HepG2 (cell line): ENCODE data around the gene PEAK3. TPM values are rescaled to one million over a fixed set of nuclear protein-coding genes. Genes with fewer than 3 reads are reported as not detected.
A peak's percentile ranks its signal among the peaks of the same experiment; 100 is the strongest.

Source experiments
- AGO1 ChIP-seq: fragments of 200-400 bp; formaldehyde crosslinking; IDR thresholded peaks from 2 replicates; pipeline ENCODE4 v1.6.1; 2017; ENCODE audit warnings: mild to moderate bottlenecking, low read depth, low read length, moderate library complexity; ENCODE audit not compliant: poor library complexity, severe bottlenecking
- ARID3A ChIP-seq: IDR thresholded peaks from 2 replicates; pipeline ENCODE4 v1.6.1; 2012; ENCODE audit warnings: low read depth, low read length, improper control_type of control experiment
- ASH2L ChIP-seq: fragments of 300-600, 200-600 bp; sonication (generic); IDR thresholded peaks from 2 replicates; pipeline ENCODE4 v1.7.0; 2017; ENCODE audit warnings: low read depth, mild to moderate bottlenecking, moderate library complexity, mixed read lengths, low read length; ENCODE audit not compliant: insufficient read length
- ATAD3A ChIP-seq: sonication (generic); formaldehyde crosslinking; IDR thresholded peaks from 2 replicates; pipeline ENCODE4 v1.4.0; 2020; ENCODE audit warnings: missing genetic modification reagents
- CBFB ChIP-seq: sonication (generic); formaldehyde crosslinking; IDR thresholded peaks from 2 replicates; pipeline ENCODE4 v1.4.0; 2020; ENCODE audit warnings: missing genetic modification reagents
- EHMT2 ChIP-seq: fragments of 200-600 bp; sonication (generic); IDR thresholded peaks from 2 replicates; pipeline ENCODE4 v1.7.0; 2017; ENCODE audit warnings: antibody characterized with exemption, low read depth, low read length, borderline replicate concordance
- FLYWCH1 ChIP-seq: sonication (generic); formaldehyde crosslinking; IDR thresholded peaks from 2 replicates; pipeline ENCODE4 v1.8.1; 2023; ENCODE audit warnings: mild to moderate bottlenecking, missing genetic modification reagents
- GTF2F1 ChIP-seq: fragments of 150-350 bp; IDR thresholded peaks from 2 replicates; pipeline ENCODE4 v1.6.1; 2014; ENCODE audit warnings: low read length
- KLF15 ChIP-seq: sonication (generic); formaldehyde crosslinking; IDR thresholded peaks from 2 replicates; pipeline ENCODE4 v1.8.1; 2023; ENCODE audit warnings: borderline replicate concordance, mild to moderate bottlenecking, inconsistent platforms, missing genetic modification reagents, mixed read lengths
- RFX5 ChIP-seq: IDR thresholded peaks from 2 replicates; pipeline ENCODE4 v1.6.1; 2011; ENCODE audit warnings: low read depth, low read length, improper control_type of control experiment
- TCF7 ChIP-seq: sonication (generic); IDR thresholded peaks from 2 replicates; pipeline ENCODE4 v1.6.1; 2016; ENCODE audit warnings: antibody characterized with exemption, low read depth
- YEATS4 ChIP-seq: sonication (generic); formaldehyde crosslinking; IDR thresholded peaks from 2 replicates; pipeline ENCODE4 v1.4.0; 2020; ENCODE audit warnings: missing genetic modification reagents, borderline replicate concordance
- ZFP41 ChIP-seq: sonication (generic); formaldehyde crosslinking; IDR thresholded peaks from 2 replicates; pipeline ENCODE4 v1.4.0; 2020; ENCODE audit warnings: mild to moderate bottlenecking, missing genetic modification reagents, borderline replicate concordance
- ZNF143 ChIP-seq: sonication (generic); formaldehyde crosslinking; IDR thresholded peaks from 2 replicates; pipeline ENCODE4 v1.4.0; 2020; ENCODE audit warnings: missing genetic modification reagents
- polyA plus RNA-seq, 8 experiments: library from polyadenylated mRNA; depleted of rRNA in 3 of 8; stranded (reverse) in 7 of 8; unstranded in 1 of 8; fragments of >200 nt; fragmentation: Illumina TruSeq in 4 of 8; extraction: Trizol in 4 of 8; gene quantifications; 2 replicates each; pipeline versions ENCODE4 v1.2.1 to v1.2.3, GENCODE V29; 2011 to 2016; ENCODE audit warnings: low read depth in 4 of 8, missing spikeins in 1 of 8, mixed read lengths in 1 of 8; ENCODE audit not compliant: insufficient read depth in 1 of 8
- total RNA-seq, 5 experiments: library from RNA; depleted of rRNA; stranded (reverse); fragments of >200 nt; fragmentation: Illumina TruSeq; extraction: Trizol; gene quantifications; 2 replicates each; pipeline ENCODE4 v1.2.3, GENCODE V29; 2016; ENCODE audit warnings: low read depth in 1 of 5
- TF ChIP-seq, protein P1 (sequence below), 2 experiments: fragments of 450-650 bp in 1 of 2; sonication (generic) in 1 of 2; formaldehyde crosslinking in 1 of 2; IDR thresholded peaks; 2 replicates each; pipeline versions ENCODE4 v1.6.1 to v1.8.0; 2016 to 2022; ENCODE audit warnings: antibody characterized with exemption in 1 of 2, mild to moderate bottlenecking in 1 of 2, missing genetic modification reagents in 1 of 2
- TF ChIP-seq, protein P2 (sequence below): sonication (generic); formaldehyde crosslinking; IDR thresholded peaks from 2 replicates; pipeline ENCODE4 v1.5.0; 2020; ENCODE audit warnings: missing genetic modification reagents
- TF ChIP-seq, protein P3 (sequence below): sonication (generic); formaldehyde crosslinking; IDR thresholded peaks from 2 replicates; pipeline ENCODE4 v1.8.1; 2023; ENCODE audit warnings: mild to moderate bottlenecking, missing genetic modification reagents, borderline replicate concordance

The PEAK3 gene
- total and polyA plus RNA-seq, 2 of the 13 experiments (the other 11 are each of a cell fraction or from before 2014, with no cell fraction given): not detected

DNA sequence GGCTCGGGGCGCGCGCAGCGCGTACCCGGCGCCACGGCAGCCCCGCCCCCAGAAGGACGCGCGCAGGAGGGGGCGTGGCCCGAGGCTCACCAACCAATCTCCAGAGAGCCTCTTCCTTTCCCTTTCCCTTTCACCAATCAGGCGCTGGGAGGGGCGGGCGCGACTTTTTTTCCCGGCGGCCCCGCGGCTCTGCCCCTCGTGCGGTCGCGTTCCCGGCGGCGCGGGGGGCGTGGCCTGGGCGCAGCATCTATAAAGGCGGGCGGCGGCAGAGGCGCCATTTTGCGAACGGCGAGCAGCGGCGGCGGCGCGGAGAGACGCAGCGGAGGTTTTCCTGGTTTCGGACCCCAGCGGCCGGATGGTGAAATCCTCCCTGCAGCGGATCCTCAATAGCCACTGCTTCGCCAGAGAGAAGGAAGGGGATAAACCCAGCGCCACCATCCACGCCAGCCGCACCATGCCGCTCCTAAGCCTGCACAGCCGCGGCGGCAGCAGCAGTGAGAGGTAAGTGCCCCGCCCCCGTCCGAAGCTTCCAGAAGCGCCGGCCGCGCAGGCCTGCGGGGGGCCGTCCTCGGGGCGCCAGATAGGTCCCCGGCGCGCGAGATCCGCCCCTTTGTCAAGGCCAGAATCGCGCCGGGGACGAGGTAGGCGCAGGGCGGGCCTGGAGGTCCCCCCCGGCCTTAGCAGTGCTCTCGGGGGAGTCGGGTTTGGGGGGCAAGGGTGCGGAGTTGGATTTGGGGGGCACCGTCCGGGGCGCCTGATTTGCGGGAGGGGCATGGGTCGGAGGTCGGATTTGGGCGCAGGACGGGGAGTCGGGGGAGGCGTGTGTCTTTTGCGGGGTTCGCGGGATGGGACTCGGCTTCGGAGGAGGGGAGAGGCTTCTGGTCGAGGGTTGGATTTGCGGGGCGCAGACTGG lies 12.5 kb downstream of the PEAK3 start (continued):
- TF ChIP-seq, protein P1, sequence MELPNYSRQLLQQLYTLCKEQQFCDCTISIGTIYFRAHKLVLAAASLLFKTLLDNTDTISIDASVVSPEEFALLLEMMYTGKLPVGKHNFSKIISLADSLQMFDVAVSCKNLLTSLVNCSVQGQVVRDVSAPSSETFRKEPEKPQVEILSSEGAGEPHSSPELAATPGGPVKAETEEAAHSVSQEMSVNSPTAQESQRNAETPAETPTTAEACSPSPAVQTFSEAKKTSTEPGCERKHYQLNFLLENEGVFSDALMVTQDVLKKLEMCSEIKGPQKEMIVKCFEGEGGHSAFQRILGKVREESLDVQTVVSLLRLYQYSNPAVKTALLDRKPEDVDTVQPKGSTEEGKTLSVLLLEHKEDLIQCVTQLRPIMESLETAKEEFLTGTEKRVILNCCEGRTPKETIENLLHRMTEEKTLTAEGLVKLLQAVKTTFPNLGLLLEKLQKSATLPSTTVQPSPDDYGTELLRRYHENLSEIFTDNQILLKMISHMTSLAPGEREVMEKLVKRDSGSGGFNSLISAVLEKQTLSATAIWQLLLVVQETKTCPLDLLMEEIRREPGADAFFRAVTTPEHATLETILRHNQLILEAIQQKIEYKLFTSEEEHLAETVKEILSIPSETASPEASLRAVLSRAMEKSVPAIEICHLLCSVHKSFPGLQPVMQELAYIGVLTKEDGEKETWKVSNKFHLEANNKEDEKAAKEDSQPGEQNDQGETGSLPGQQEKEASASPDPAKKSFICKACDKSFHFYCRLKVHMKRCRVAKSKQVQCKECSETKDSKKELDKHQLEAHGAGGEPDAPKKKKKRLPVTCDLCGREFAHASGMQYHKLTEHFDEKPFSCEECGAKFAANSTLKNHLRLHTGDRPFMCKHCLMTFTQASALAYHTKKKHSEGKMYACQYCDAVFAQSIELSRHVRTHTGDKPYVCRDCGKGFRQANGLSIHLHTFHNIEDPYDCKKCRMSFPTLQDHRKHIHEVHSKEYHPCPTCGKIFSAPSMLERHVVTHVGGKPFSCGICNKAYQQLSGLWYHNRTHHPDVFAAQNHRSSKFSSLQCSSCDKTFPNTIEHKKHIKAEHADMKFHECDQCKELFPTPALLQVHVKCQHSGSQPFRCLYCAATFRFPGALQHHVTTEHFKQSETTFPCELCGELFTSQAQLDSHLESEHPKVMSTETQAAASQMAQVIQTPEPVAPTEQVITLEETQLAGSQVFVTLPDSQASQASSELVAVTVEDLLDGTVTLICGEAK (IDR thresholded peaks at IDR 0.05): no peak
- TF ChIP-seq, protein P1 (CRISPR knock-in tag; IDR thresholded peaks at IDR 0.05): peak; percentile 55; the same call in 1 of the 2 replicates
- TF ChIP-seq KLF15 (CRISPR knock-in tag) (no peak), EHMT2 (no peak), TCF7 (no peak), RFX5 (no peak), ATAD3A (no peak), YEATS4 (CRISPR knock-in tag) (peak; percentile 82; the same call in 1 of the 2 replicates), ARID3A (no peak; the same call in 1 of the 2 replicates), ASH2L (peak; percentile 88), ZFP41 (CRISPR knock-in tag) (no peak), CBFB (CRISPR knock-in tag) (peak; percentile 73), GTF2F1 (peak; percentile 99), ZNF143 (peak; percentile 87), AGO1 (no peak), FLYWCH1 (CRISPR knock-in tag) (no peak)
- TF ChIP-seq, protein P2, sequence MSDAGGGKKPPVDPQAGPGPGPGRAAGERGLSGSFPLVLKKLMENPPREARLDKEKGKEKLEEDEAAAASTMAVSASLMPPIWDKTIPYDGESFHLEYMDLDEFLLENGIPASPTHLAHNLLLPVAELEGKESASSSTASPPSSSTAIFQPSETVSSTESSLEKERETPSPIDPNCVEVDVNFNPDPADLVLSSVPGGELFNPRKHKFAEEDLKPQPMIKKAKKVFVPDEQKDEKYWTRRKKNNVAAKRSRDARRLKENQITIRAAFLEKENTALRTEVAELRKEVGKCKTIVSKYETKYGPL (CRISPR knock-in tag): no peak
- TF ChIP-seq, protein P3, sequence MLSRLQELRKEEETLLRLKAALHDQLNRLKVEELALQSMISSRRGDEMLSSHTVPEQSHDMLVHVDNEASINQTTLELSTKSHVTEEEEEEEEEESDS (CRISPR knock-in tag): no peak
